Activated CD4-positive, alpha-beta T cell treated with anti-CD3 and anti-CD28 coated beads, Interleukin-2, amount 10 ng/mL, durations not matched to agents 7 days and 5 days (primary cell): ENCODE data around the gene FBXL4. TPM values are rescaled to one million over a fixed set of nuclear protein-coding genes. Genes with fewer than 3 reads are reported as not detected.
A peak's percentile ranks its signal among the peaks of the same experiment; 100 is the strongest.

ENCODE experiments used
- CTCF ChIA-PET: fragments of 350-600 bp; sonication (Branson Sonifier 250); formaldehyde crosslinking; loops from one replicate; lab custom pipeline; 2021; ENCODE audit warnings: antibody characterized with exemption; lab: Charles Lee
- POLR2A ChIA-PET: fragments of 350-600 bp; sonication (Branson Sonifier 250); formaldehyde crosslinking; loops from one replicate; lab custom pipeline; 2021; ENCODE audit warnings: antibody characterized with exemption; lab: Charles Lee
- DNase-seq: peaks from one replicate; pipeline ENCODE4 v3.0.0-alpha.2; 2020
- H3K27ac Mint-ChIP-seq: one replicate; pipeline ENCODE4 v1.8.0; 2021; ENCODE audit warnings: mild to moderate bottlenecking, moderate library complexity, mixed read lengths
- H3K27me3 Mint-ChIP-seq: one replicate; pipeline ENCODE4 v1.8.0; 2021; ENCODE audit warnings: mixed read lengths
- H3K36me3 Mint-ChIP-seq: one replicate; pipeline ENCODE4 v1.8.0; 2021; ENCODE audit warnings: low read depth, mixed read lengths
- H3K4me1 Mint-ChIP-seq: one replicate; pipeline ENCODE4 v1.8.0; 2021; ENCODE audit warnings: mixed read lengths
- H3K4me3 Mint-ChIP-seq: one replicate; pipeline ENCODE4 v1.8.0; 2021; ENCODE audit warnings: mild to moderate bottlenecking, moderate library complexity, mixed read lengths
- H3K9me3 Mint-ChIP-seq: one replicate; pipeline ENCODE4 v1.8.0; 2021; ENCODE audit warnings: mixed read lengths
- total RNA-seq, 2 experiments: library from RNA; stranded (reverse); gene quantifications; one replicate each; pipeline ENCODE4 v1.2.3, GENCODE V29; 2021

The FBXL4 gene
- total RNA-seq, 2 experiments from 2014 or later = 11.2 to 12.6 TPM

GRCh38 chr6:98823428-98824161 lies 124.2 kb downstream of the FBXL4 start:
- CTCF ChIA-PET = no interaction called here
- no peak overlapping the region for H3K27ac Mint-ChIP-seq
- peaks cover 86% of the 10 kb centered on the region for H3K27me3 Mint-ChIP-seq
- H3K4me1 Mint-ChIP-seq = peaks cover 20% of the 10 kb centered on the region
- peaks cover 2% of the 10 kb centered on the region for H3K9me3 Mint-ChIP-seq
- POLR2A ChIA-PET = no interaction called here
- no peaks in the 10 kb centered on the region for H3K36me3 Mint-ChIP-seq
- no peak for DNase-seq
- peak overlapping the region; percentile 45 for H3K4me3 Mint-ChIP-seq

GRCh38 chr6:98821756-98822405 lies 125.9 kb downstream of the FBXL4 start:
- Mint-ChIP-seq H3K4me3 (no peak overlapping the region), H3K4me1 (peaks cover 14% of the 10 kb centered on the region), H3K27me3 (peaks cover 72% of the 10 kb centered on the region), H3K9me3 (peaks cover 2% of the 10 kb centered on the region), H3K27ac (no peak overlapping the region), H3K36me3 (no peaks in the 10 kb centered on the region)
- ChIA-PET POLR2A (no interaction called here), CTCF (interaction anchor here (1.4 kb wide), 1 partner anchor 11 kb away, joined by 3 read pairs; no protein-coding TSS in a partner anchor)
- no peak for DNase-seq

Other genes starting within 250 kb of the FBXL4 start
- gene POU3F2, start 113.4 kb downstream of the FBXL4 start, total RNA-seq = not detected